Measurements from ENCODE around the gene DENND4A. TPM values are rescaled to one million over a fixed set of nuclear protein-coding genes. Genes with fewer than 3 reads are reported as not detected.
A peak's percentile ranks its signal among the peaks of the same experiment; 100 is the strongest.

DENND4A gene
- total RNA-seq, 4 donors from 2014 or later, result 24.4 to 46.4 (median 33.1) TPM

- no peak overlapping the region for H3K4me3 ChIP-seq
- ATAC-seq (no peak), DNase-seq (no peak)
- no peaks in the 10 kb centered on the region for H3K36me3 ChIP-seq
- no peak for TF ChIP-seq CTCF (IDR thresholded peaks at IDR 0.05 in 4 of 5, conservative IDR thresholded peaks at IDR 0.05 in 1 of 5)
- no peak for TF ChIP-seq POLR2A (IDR thresholded peaks at IDR 0.05)
- H3K9me3 ChIP-seq, result no peaks in the 10 kb centered on the region
- no peak overlapping the region for H3K27ac ChIP-seq
- no peaks in the 10 kb centered on the region for H3K27me3 ChIP-seq
- intact Hi-C loops (cut with DNase I; ENCODE audit: low total_unique reads), result no loop called here
- H3K4me1 ChIP-seq, result peaks cover under 1 to 11% of the 10 kb centered on the region in 2 donors
- in situ Hi-C loops (cut with MboI; ENCODE audit: low sequenced_read_pairs in 4 of 4), result loop anchor here in 1 of 4 donors (10.0 kb wide), 1 partner anchor 69 kb away; the partner anchor contains the start of gene RAB11A
Observed at GRCh38 chr15:65795663-65796216, 3.6 kb upstream of the DENND4A start.

- TF ChIP-seq POLR2A (IDR thresholded peaks at IDR 0.05) (no peak), CTCF (IDR thresholded peaks at IDR 0.05 in 4 of 5, conservative IDR thresholded peaks at IDR 0.05 in 1 of 5) (no peak)
- H3K27ac ChIP-seq, result no peak overlapping the region
- no peaks in the 10 kb centered on the region for H3K36me3 ChIP-seq
- intact Hi-C loops (cut with DNase I; ENCODE audit: low total_unique reads), result loop anchor here (2.0 to 5.0 kb wide), 2 partner anchors 39 to 181 kb away; partner anchors contain the start of gene INTS14
- no peaks in the 10 kb centered on the region for H3K9me3 ChIP-seq
- in situ Hi-C loops (cut with MboI; ENCODE audit: low sequenced_read_pairs in 4 of 4), result loop anchor here in 2 of 4 donors (5.0 to 10.0 kb wide), 3 partner anchors 39 to 79 kb away; partner anchors contain the start of gene RAB11A (in 1 of the 2)
- no peak for DNase-seq
- no peaks in the 10 kb centered on the region for H3K27me3 ChIP-seq
- peaks cover 18 to 28% of the 10 kb centered on the region in 2 donors for H3K4me1 ChIP-seq
- H3K4me3 ChIP-seq, result no peak overlapping the region
- ATAC-seq, result no peak
Observed at GRCh38 chr15:65793818-65794104, 1.7 kb upstream of the DENND4A start.

DNA sequence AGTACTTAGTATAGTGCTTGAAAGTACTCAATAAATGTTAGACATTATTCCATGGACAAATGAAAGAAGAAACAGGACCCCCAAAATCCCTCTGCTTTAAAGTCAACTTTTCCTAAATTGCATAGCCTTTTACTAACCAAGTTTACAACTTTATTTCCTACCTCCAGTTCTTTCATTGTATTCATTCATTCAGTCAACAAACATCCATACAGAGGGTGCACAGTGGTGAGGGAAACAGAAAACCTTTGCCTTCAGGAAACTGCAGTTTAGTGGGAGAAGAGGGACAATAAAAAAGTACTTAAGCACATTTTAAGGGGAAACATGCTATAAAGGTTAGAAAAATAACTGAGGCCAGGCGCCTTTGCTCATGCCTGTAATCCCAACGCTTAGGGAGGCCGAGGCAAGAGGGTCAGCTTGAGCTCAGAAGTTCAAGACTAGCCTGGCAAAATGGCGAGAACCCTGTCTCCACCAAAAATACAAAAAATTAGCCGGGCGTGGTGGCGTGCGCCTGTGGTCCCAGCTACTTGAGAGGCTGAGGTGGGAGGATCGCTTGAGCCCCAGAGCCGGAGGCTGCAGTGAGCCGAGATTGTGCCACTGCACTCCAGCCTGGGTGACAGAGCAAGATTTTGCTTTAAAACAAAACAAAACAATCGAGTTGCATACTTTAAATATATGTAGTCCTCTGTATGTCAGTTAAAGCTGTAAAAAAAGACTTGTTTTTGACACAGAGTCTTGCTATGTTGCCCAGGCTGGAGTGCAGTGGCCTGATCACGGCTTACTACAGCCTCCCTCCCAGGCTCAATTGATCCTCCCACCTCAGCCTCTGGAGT is 1.1 kb upstream of the DENND4A start:
- in situ Hi-C loops (cut with MboI; ENCODE audit: low sequenced_read_pairs in 4 of 4), result loop anchor here in 2 of 4 donors (5.0 to 10.0 kb wide), 3 partner anchors 39 to 79 kb away; partner anchors contain the start of gene RAB11A (in 1 of the 2)
- Histone ChIP-seq H3K27ac (peak overlapping the region; percentile 96 to 100 (median 98)), H3K36me3 (no peaks in the 10 kb centered on the region), H3K4me3 (peak overlapping the region; percentile 68 to 100 (median 85)), H3K27me3 (no peaks in the 10 kb centered on the region), H3K4me1 (peaks cover 18 to 28% of the 10 kb centered on the region in 2 donors), H3K9me3 (no peaks in the 10 kb centered on the region)
- no peak for DNase-seq
- no peak for ATAC-seq
- intact Hi-C loops (cut with DNase I; ENCODE audit: low total_unique reads), result loop anchor here (1.0 to 5.0 kb wide), 3 partner anchors 40 to 181 kb away; partner anchors contain the start of genes INTS14 and RAB11A
- no peak for TF ChIP-seq POLR2A (IDR thresholded peaks at IDR 0.05)
- no peak for TF ChIP-seq CTCF (IDR thresholded peaks at IDR 0.05 in 4 of 5, conservative IDR thresholded peaks at IDR 0.05 in 1 of 5)

- Histone ChIP-seq H3K36me3 (no peaks in the 10 kb centered on the region), H3K4me3 (peak overlapping the region; percentile 68 to 100 (median 85)), H3K9me3 (no peaks in the 10 kb centered on the region), H3K27me3 (no peaks in the 10 kb centered on the region), H3K27ac (peak overlapping the region; percentile 96 to 100 (median 98)), H3K4me1 (peaks cover 18 to 32% of the 10 kb centered on the region in 2 donors)
- ATAC-seq, result peak; percentile 40 to 46
- in situ Hi-C loops (cut with MboI; ENCODE audit: low sequenced_read_pairs in 4 of 4) (loop anchor here in 2 of 4 donors (5.0 to 10.0 kb wide), 3 partner anchors 41 to 81 kb away; partner anchors contain the start of gene RAB11A (in 1 of the 2)), intact Hi-C loops (cut with DNase I; ENCODE audit: low total_unique reads) (loop anchor here (1.0 to 5.0 kb wide), 3 partner anchors 41 to 179 kb away; partner anchors contain the start of genes INTS14 and RAB11A)
- TF ChIP-seq POLR2A (IDR thresholded peaks at IDR 0.05), result no peak
- TF ChIP-seq CTCF (IDR thresholded peaks at IDR 0.05 in 4 of 5, conservative IDR thresholded peaks at IDR 0.05 in 1 of 5), result no peak
- DNase-seq, result peak; percentile 50 to 74
Observed at GRCh38 chr15:65791335-65792137, 557 bp downstream of the DENND4A start.
